ENCODE data around the gene PHF14.

DNA sequence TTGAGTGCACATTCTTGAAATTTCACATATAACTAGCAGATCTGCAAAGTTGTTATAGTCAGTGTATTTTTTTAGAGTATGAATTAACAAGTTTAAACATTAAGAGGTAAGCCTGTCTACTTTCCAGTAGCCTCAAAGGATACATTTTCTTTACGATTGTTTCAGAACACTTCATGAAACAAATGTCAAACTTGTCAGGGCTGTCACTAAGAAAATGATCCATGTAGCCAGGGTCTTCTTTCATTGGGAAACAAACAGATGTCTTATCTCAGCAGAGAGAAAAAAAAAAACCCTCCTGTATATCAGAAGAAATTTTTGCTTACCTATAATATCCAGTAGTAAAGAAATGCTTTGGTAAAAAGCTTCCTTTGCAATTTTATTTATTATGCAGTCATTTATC is 192.4 kb downstream of the PHF14 start:
- no peak for TF ChIP-seq YY1 (IDR thresholded peaks at IDR 0.05; ENCODE audit: insufficient read depth, insufficient read length)
- no peak for TF ChIP-seq SUZ12 (IDR thresholded peaks at IDR 0.05; ENCODE audit: extremely low read depth, insufficient read depth, insufficient read length)
